ENCODE data around the gene KCNJ10.

KCNJ10 gene

DNA sequence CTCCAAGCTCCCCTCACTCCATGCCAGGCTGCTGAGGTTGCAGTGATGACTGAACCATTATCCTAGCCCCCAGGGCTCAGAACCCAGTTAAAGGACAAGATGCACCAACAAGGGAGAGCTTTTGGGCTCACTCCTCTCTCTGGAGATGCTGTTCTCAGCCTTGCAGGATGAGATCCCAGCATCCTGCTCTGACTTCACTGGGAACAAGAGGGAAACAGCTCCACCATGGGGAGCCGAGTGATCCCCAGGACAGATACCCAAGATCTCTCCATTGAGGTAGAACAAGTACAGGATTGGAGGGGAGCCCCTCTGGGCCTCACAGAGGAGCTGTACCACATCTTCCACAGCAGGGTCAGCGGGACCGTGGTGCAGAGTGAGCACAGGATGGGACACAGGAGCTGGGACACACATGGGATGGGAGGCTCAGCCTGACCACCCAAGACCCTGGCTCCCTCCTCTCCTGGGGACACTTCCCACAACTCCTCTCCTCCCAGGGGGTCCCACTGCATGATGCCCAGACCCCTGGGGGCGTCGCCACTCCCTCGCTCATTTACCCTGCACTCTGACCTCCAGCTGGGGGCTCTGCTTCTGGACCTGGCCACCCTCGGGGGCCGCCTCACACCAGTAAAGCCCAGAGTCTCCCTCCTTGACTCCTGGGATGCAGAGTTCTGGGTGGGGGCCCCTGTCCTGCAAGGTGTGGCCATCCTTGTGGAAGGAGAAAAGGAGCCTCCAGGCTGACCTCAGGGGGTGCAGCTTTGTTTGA, 97.3 kb downstream of the KCNJ10 start:
- DNase-seq (ENCODE audit: low read depth): no peak
- TF ChIP-seq, protein P1, sequence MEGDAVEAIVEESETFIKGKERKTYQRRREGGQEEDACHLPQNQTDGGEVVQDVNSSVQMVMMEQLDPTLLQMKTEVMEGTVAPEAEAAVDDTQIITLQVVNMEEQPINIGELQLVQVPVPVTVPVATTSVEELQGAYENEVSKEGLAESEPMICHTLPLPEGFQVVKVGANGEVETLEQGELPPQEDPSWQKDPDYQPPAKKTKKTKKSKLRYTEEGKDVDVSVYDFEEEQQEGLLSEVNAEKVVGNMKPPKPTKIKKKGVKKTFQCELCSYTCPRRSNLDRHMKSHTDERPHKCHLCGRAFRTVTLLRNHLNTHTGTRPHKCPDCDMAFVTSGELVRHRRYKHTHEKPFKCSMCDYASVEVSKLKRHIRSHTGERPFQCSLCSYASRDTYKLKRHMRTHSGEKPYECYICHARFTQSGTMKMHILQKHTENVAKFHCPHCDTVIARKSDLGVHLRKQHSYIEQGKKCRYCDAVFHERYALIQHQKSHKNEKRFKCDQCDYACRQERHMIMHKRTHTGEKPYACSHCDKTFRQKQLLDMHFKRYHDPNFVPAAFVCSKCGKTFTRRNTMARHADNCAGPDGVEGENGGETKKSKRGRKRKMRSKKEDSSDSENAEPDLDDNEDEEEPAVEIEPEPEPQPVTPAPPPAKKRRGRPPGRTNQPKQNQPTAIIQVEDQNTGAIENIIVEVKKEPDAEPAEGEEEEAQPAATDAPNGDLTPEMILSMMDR (IDR thresholded peaks at IDR 0.05; ENCODE audit: insufficient read depth, low read depth, low read length, missing control alignments): no peak

DNA sequence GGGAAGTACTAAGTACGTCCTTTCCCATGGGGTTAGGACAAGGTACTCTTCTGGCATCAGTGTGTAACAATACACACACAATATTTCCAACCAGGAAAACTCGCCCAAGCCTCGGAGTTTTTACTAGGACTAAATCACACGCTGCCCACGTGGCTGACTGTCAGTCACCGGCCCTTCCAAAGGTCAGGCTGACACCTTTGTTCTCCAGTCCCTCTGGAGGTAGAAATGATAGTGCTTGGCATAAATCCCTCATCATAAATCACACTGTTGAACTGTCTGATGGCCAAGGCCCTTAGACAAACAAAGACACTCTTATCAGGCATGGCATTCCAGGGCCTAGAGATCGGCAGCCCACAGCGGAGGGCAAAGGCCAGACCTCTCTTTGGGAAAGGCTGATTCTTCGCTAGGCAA, 99.0 kb downstream of the KCNJ10 start:
- H3K4me3 ChIP-seq (ENCODE audit: low read depth, low read length): no peak overlapping the region
- no peak for DNase-seq (ENCODE audit: low read depth)
- TF ChIP-seq, protein P1 (IDR thresholded peaks at IDR 0.05; ENCODE audit: insufficient read depth, low read depth, low read length, missing control alignments): no peak

More for the DNA sequence above, 97.3 kb downstream of the KCNJ10 start:
- H3K4me3 ChIP-seq (ENCODE audit: low read depth, low read length): no peak overlapping the region

DNA sequence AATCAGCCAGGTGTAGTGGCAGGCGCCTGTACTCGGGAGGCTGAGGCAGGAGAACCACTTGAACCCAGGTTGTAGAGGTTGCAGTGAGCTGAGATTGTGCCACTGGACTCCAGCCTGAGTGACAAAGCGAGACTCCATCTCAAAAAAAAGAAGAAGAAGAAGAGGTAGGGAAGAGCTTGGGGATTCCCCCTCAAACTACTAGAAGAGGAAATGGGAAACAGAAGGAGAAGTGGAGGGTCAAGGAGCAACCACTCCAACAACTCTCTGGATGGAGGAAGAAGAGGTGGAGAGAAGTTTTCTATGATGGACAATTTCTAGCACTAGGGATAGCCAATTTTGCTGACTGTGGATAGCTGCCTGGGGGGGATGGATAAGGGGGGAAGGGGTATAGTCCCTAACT, 101.1 kb downstream of the KCNJ10 start:
- no peak for DNase-seq (ENCODE audit: low read depth)
- TF ChIP-seq, protein P1 (IDR thresholded peaks at IDR 0.05; ENCODE audit: insufficient read depth, low read depth, low read length, missing control alignments): no peak
- no peak overlapping the region for H3K4me3 ChIP-seq (ENCODE audit: low read depth, low read length)

DNA sequence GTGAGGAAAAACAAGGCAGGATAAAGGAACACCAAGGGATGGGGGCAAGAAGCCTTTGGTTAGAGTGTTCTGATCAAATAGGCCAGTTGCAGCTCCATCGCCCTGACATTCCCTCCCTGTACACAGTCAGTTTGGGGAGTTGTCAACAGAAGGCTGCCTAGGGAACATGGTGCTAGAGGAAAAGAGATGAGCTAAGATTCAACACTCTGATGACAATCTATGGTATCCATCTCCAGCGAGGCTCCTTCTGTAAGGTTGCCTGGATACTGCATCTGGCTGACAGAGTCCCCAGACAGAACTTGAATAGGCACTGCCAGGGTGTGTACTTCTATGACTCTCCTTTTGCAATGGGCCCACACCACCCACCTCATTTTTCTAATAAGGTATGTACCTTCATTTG, 104.7 kb downstream of the KCNJ10 start:
- DNase-seq (ENCODE audit: low read depth): no peak
- H3K4me3 ChIP-seq (ENCODE audit: low read depth, low read length): no peak overlapping the region
- TF ChIP-seq, protein P1 (IDR thresholded peaks at IDR 0.05; ENCODE audit: insufficient read depth, low read depth, low read length, missing control alignments): no peak

DNA sequence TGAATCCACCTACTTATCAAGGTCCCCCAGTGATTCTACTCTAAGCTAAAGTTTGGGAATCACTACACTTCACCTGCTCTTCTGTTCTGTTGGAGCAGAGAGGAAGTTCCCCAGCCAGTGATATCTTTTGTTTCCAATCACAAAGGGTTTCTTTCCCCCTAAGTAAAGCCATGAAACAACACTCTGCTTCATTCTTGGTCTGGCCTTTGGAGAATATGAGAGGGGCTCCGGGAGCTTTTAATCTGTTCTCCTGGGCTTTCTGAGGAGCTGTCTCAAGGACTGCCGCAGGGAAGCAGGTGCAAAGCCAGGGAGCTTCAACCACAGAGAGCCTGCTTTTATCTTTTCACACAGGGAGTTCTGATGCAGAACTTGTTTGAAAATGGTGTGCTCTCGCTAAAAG, 105.8 kb downstream of the KCNJ10 start:
- TF ChIP-seq, protein P1 (IDR thresholded peaks at IDR 0.05; ENCODE audit: insufficient read depth, low read depth, low read length, missing control alignments): no peak
- no peak overlapping the region for H3K4me3 ChIP-seq (ENCODE audit: low read depth, low read length)
- DNase-seq (ENCODE audit: low read depth): no peak

DNA sequence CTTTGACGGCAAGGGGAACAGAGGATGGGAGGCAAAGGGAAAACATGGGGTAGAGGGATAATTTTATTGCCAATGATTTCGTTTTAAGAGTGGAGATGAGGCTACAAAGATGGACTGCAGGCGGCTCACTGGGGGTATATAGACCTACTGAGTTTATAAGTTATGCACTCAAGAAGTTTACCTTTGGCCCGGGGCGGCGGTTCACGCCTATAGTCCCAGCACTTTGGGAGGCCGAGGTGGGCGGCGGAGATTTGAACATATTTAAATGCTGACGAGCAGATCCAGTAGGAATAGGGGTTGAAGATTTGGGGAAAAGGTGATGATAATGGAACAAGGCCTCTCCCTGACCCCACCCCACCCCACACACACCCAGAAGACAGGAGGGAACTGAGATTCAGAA, 107.8 kb downstream of the KCNJ10 start:
- no peak overlapping the region for H3K4me3 ChIP-seq (ENCODE audit: low read depth, low read length)
- no peak for DNase-seq (ENCODE audit: low read depth)
- TF ChIP-seq, protein P1 (IDR thresholded peaks at IDR 0.05; ENCODE audit: insufficient read depth, low read depth, low read length, missing control alignments): no peak

DNA sequence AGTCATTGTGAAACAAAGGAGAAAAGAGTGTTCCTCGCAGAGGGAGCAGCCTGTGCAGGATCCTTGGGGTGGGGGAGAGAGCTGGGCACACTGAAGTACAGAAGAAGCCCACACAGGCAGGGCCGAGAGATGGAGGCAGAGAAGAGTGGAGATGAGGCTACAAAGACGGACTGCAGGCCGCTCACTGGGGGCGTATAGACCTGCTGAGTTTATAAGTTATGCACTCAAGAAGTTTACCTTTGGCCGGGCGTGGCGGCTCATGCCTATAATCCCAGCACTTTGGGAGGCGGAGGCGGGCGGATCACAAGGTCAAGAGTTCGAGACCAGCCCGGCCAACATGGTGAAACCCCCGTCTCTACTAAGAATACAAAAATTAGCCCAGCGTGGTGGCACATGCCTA, 108.3 kb downstream of the KCNJ10 start:
- TF ChIP-seq, protein P1 (IDR thresholded peaks at IDR 0.05; ENCODE audit: insufficient read depth, low read depth, low read length, missing control alignments): no peak
- no peak overlapping the region for H3K4me3 ChIP-seq (ENCODE audit: low read depth, low read length)
- DNase-seq (ENCODE audit: low read depth): no peak
